Body of pancreas (tissue), 4 donors: Measurements from ENCODE around the gene PEMT. TPM values are rescaled to one million over a fixed set of nuclear protein-coding genes. Genes with fewer than 3 reads are reported as not detected.

Experiments
- ATAC-seq: fragments of 150-250 bp; one replicate; pipeline ENCODE4 v1.9.1; 2016
- DNase-seq, 4 donors: peaks; one replicate each; pipeline ENCODE4 v3.0.0-alpha.2; 2019
- H3K27ac ChIP-seq, 4 donors: fragments of 200-600 bp; sonication (generic); 1 replicate in 3 of 4; 2 replicates in 1 of 4; pipeline versions ENCODE4 v1.5.1 to v1.6.1; 2016 to 2019; ENCODE audit warnings: mild to moderate bottlenecking in 1 of 4, mixed read lengths in 1 of 4, moderate library complexity in 1 of 4
- H3K27me3 ChIP-seq, 2 donors: fragments of 200-600 bp; sonication (generic); one replicate each; pipeline ENCODE4 v1.6.0; 2016; ENCODE audit warnings: mild to moderate bottlenecking in 1 of 2
- H3K36me3 ChIP-seq, 2 donors: fragments of 200-600 bp; sonication (generic); replicated peaks in 1 of 2; 2 replicates each; pipeline ENCODE4 v1.5.1; 2016; ENCODE audit warnings: low read depth in 2 of 2; ENCODE audit not compliant: insufficient read depth in 1 of 2
- H3K4me1 ChIP-seq: fragments of 200-600 bp; sonication (generic); one replicate; pipeline ENCODE4 v1.6.0; 2016
- H3K4me3 ChIP-seq, 2 donors: fragments of 200-600 bp; sonication (generic); 1 replicate in 1 of 2; 2 replicates in 1 of 2; pipeline ENCODE4 v1.5.1; 2016 to 2019
- H3K9me3 ChIP-seq, 3 donors: fragments of 200-600 bp; sonication (generic); 1 replicate in 2 of 3; 2 replicates in 1 of 3; pipeline ENCODE4 v1.5.1; 2016
- POLR2A ChIP-seq, 3 donors: fragments of 450-650 bp; IDR thresholded peaks; one replicate each; pipeline ENCODE4 v1.6.1; 2016; ENCODE audit warnings: antibody characterized with exemption in 3 of 3, mild to moderate bottlenecking in 2 of 3
- WGBS, 2 donors: methylation state at CpG; one replicate each; pipeline ENCODE4 v1.1.5; 2017; 5-methylcytosine and 5-hydroxymethylcytosine counted together
- intact Hi-C: fragments of 100-400 bp; cut with DNase I; formaldehyde crosslinking; loops from one replicate; pipeline ENCODE4 v1.15.1; 2023
- total RNA-seq, 2 donors: library from RNA; depleted of rRNA; stranded (reverse); fragments of >200 nt; gene quantifications; one replicate each; pipeline ENCODE4 v1.1.0, GENCODE V29; 2016
- TF ChIP-seq, protein P1 (sequence below), 7 experiments: fragments of 450-650 bp in 4 of 7; fragments of 200-600 bp in 3 of 7; sonication (generic) in 3 of 7; IDR thresholded peaks; one replicate each; pipeline ENCODE4 v1.5.1; 2016 to 2019; ENCODE audit warnings: antibody characterized with exemption in 7 of 7

PEMT gene
- total RNA-seq, 2 donors from 2014 or later: 23.4 to 27.8 TPM

DNA sequence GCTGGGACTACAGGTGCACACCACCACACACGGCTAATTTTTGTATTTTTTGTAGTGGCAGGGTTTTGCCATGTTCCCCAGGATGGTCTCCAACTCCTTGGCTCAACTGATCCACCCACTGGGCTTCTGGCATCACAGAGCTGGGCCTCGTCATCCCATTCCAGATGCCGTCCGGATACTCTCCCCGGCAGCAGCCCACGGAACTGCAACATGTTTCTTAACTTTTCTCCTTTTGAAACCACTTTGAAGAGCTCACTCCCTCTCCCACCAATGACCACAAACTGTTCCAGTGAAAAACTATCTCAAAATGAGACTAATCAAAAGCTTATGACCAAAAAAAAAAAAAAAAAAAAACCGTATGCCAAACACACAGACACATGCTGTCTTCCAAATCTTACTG is 17.6 kb downstream of the PEMT start:
- H3K27me3 ChIP-seq: no peaks in the 10 kb centered on the region
- no peak overlapping the region for H3K27ac ChIP-seq
- no peaks in the 10 kb centered on the region for H3K9me3 ChIP-seq
- WGBS, 2 donors: 87% methylated on average over 7 of the region's 7 CpGs
- peaks cover 25% of the 10 kb centered on the region for H3K4me1 ChIP-seq
- intact Hi-C loops: loop anchor here (5.0 kb wide), 1 partner anchor 222 kb away; no protein-coding TSS in a partner anchor
- TF ChIP-seq, protein P1, sequence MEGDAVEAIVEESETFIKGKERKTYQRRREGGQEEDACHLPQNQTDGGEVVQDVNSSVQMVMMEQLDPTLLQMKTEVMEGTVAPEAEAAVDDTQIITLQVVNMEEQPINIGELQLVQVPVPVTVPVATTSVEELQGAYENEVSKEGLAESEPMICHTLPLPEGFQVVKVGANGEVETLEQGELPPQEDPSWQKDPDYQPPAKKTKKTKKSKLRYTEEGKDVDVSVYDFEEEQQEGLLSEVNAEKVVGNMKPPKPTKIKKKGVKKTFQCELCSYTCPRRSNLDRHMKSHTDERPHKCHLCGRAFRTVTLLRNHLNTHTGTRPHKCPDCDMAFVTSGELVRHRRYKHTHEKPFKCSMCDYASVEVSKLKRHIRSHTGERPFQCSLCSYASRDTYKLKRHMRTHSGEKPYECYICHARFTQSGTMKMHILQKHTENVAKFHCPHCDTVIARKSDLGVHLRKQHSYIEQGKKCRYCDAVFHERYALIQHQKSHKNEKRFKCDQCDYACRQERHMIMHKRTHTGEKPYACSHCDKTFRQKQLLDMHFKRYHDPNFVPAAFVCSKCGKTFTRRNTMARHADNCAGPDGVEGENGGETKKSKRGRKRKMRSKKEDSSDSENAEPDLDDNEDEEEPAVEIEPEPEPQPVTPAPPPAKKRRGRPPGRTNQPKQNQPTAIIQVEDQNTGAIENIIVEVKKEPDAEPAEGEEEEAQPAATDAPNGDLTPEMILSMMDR (IDR thresholded peaks at IDR 0.05): no peak
- TF ChIP-seq POLR2A (IDR thresholded peaks at IDR 0.05): no peak
- DNase-seq (no peak), ATAC-seq (no peak)
- no peaks in the 10 kb centered on the region for H3K36me3 ChIP-seq
- no peak overlapping the region for H3K4me3 ChIP-seq

DNA sequence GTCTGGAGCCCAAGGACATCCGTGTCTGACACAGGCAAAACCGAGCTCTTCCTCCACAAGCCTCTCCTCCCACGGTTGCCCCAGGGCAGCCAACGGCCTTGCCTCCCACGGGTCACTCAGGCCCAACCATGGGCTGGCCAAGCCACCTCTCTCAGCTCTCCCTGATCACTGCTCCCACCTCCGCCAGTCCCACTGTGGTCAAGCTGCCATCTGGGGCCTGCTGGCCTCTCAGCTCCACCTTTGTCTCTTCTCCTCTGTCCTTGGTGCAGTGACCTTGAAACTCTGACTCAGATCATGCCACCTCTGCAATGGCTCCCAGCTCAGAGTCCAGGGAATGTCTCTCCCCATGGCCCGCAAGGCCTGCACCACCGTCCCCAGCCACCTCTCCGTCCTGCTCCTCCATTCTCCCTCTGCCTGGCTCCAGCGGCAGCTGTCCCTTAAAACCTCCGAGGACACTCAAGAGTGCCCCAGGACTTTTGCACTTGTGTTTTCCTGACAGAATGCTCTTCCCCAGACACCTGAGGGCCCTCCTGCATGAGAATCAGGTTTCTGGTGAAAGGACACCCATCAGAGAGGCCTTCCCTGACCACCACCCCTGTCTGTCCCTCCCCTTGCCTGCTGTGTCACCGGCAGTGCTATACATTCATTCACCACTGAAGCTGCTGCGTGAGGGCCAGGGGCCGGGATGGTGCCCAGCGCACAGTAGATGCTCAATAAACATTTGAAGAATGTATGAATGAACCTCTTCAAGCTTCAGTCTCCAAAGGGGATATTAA is 19.3 kb downstream of the PEMT start:
- H3K27me3 ChIP-seq: no peaks in the 10 kb centered on the region
- no peak overlapping the region for H3K4me3 ChIP-seq
- no peaks in the 10 kb centered on the region for H3K9me3 ChIP-seq
- H3K27ac ChIP-seq: no peak overlapping the region
- no peaks in the 10 kb centered on the region for H3K36me3 ChIP-seq
- DNase-seq: no peak
- peaks cover 42% of the 10 kb centered on the region for H3K4me1 ChIP-seq
- ATAC-seq: no peak
- TF ChIP-seq, protein P1 (IDR thresholded peaks at IDR 0.05): no peak
- no peak for TF ChIP-seq POLR2A (IDR thresholded peaks at IDR 0.05)
- intact Hi-C loops: loop anchor here (5.0 kb wide), 1 partner anchor 220 kb away; no protein-coding TSS in a partner anchor
- 78 to 84% methylated on average over 14 to 15 of the region's 15 CpGs for WGBS, 2 donors

DNA sequence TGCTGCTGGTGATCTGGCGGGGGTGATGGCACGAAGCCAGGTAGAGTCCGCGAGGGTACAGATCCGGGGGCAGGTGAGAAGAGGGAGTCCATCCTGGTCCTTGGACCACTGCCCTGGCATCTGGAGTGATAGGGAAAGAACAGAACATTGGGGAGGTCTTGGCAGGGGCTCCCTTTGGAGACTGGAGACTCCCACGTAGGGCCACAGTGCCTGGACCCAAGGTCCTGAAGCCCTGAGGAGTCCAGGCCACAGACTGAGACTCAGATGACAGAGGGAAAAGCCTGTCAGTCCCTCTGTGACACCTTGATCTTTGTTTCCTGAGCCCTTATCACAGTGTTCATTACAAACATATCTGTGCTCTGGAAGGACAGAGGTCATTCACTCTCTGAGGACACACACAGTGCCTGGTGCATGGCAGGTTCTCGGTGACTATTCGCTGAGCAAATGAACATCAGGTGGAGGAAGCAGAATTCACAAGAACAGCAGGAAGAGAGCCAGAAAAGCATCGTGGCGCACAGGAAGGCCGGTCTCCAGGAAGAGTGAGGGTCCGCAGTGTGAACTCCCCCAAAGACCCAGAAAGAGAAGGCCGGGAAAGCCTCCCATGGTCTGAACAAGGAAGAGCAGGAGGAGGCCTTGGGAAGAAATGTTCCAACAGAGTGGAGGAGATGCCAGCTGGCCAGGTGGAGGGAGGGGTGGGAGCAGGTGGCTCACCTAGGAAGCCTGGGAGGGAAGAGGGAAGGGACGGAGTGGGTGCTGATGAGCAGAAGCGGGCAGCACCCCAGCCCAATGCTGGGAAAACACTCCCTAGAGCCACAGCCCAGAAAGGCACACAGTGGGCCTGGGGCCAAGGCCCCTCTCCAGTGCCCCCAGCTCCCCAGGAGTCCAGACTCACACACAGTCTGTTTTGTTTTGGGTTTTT is 20.5 kb downstream of the PEMT start:
- H3K9me3 ChIP-seq: no peaks in the 10 kb centered on the region
- peak overlapping the region in 2 of 4 donors; percentile 20 to 39 for H3K27ac ChIP-seq
- H3K36me3 ChIP-seq: no peaks in the 10 kb centered on the region
- 42 to 51% methylated on average over 15 of the region's 15 CpGs for WGBS, 2 donors
- no peaks in the 10 kb centered on the region for H3K27me3 ChIP-seq
- no peak overlapping the region for H3K4me3 ChIP-seq
- TF ChIP-seq, protein P1 (IDR thresholded peaks at IDR 0.05): no peak
- TF ChIP-seq POLR2A (IDR thresholded peaks at IDR 0.05): no peak
- intact Hi-C loops: loop anchor here (5.0 kb wide), 1 partner anchor 219 kb away; no protein-coding TSS in a partner anchor
- no peak for ATAC-seq
- H3K4me1 ChIP-seq: peaks cover 46% of the 10 kb centered on the region
- DNase-seq: peak in 3 of 4 donors; percentile 25 to 53 (median 52)

DNA sequence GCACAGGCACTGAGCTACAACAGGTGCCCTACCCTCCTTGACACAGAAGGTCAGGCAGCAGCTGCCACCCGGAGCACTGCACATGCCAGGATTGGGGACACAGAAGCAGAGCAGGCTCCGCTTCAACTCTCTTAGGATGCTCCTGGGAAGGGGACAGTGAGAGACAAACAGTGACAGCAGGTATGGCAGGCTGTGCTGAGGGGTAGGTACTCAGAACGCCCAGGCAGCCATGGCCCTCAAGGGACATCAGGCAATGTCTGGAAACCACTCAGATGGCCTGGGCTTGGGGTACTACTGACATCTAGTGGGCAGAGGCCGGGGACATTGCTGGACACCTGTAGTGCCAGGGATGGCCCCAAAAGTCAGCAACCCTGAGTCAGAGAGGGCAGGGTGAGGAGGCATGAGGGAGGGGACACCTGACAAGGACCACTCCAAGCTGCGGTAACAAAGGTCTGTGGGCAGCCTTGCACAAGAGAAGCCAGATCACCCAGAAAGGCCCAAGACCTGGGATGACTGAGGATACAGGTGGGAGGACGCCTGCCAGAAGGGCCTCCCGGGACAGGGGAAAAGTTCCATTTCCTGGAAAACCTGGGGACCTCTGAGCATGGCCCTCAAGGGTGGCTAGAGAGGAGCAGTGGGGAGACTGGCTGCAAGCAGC is 21.2 kb downstream of the PEMT start:
- H3K27ac ChIP-seq: peak overlapping the region; percentile 20 to 69 (median 53)
- H3K36me3 ChIP-seq: no peaks in the 10 kb centered on the region
- DNase-seq: peak; percentile 75 to 82 (median 78)
- peak; percentile 69 for ATAC-seq
- H3K4me3 ChIP-seq: no peak overlapping the region
- H3K27me3 ChIP-seq: no peaks in the 10 kb centered on the region
- H3K9me3 ChIP-seq: no peaks in the 10 kb centered on the region
- H3K4me1 ChIP-seq: peaks cover 46% of the 10 kb centered on the region
- 41 to 53% methylated on average over 5 to 7 of the region's 7 CpGs for WGBS, 2 donors
- TF ChIP-seq POLR2A (IDR thresholded peaks at IDR 0.05): no peak
- TF ChIP-seq, protein P1 (IDR thresholded peaks at IDR 0.05): peak; percentile 57 to 86 (median 77)
- intact Hi-C loops: loop anchor here (5.0 kb wide), 1 partner anchor 218 kb away; no protein-coding TSS in a partner anchor
